Measurements from ENCODE around the gene CHTF18.

DNA sequence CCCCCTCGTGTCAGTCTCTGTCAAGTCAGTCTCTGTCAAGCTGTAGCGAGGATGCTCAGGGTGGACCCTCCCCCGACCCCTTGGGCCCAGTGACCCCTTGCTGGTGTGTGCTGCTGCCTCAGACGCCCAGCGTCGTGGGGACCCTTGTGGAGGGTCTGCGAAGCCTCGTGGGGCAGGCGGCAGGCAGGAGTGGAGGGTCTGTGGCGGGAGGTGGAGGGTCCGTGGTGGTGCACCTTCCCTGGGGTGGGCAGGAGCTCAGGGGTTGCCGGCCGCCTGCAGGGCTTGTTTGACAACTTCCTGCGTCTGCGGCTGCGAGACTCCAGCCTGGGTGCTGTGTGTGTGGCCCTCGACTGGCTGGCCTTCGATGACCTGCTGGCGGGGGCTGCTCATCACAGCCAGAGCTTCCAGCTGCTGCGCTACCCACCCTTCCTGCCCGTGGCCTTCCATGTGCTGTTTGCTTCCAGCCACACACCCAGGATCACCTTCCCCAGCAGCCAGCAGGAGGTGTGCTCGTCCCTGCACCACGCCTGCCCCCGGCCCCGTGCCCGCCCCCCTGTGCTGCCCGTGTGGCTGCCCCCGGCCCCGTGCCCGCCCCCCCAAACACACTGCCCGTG is 6.5 kb downstream of the CHTF18 start:
- TF ChIP-seq, protein P1, sequence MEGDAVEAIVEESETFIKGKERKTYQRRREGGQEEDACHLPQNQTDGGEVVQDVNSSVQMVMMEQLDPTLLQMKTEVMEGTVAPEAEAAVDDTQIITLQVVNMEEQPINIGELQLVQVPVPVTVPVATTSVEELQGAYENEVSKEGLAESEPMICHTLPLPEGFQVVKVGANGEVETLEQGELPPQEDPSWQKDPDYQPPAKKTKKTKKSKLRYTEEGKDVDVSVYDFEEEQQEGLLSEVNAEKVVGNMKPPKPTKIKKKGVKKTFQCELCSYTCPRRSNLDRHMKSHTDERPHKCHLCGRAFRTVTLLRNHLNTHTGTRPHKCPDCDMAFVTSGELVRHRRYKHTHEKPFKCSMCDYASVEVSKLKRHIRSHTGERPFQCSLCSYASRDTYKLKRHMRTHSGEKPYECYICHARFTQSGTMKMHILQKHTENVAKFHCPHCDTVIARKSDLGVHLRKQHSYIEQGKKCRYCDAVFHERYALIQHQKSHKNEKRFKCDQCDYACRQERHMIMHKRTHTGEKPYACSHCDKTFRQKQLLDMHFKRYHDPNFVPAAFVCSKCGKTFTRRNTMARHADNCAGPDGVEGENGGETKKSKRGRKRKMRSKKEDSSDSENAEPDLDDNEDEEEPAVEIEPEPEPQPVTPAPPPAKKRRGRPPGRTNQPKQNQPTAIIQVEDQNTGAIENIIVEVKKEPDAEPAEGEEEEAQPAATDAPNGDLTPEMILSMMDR (IDR thresholded peaks at IDR 0.05): no peak
- no peak for TF ChIP-seq POLR2A (IDR thresholded peaks at IDR 0.05; ENCODE audit: low read depth)
